Measurements from ENCODE around the gene FYN.

DNA sequence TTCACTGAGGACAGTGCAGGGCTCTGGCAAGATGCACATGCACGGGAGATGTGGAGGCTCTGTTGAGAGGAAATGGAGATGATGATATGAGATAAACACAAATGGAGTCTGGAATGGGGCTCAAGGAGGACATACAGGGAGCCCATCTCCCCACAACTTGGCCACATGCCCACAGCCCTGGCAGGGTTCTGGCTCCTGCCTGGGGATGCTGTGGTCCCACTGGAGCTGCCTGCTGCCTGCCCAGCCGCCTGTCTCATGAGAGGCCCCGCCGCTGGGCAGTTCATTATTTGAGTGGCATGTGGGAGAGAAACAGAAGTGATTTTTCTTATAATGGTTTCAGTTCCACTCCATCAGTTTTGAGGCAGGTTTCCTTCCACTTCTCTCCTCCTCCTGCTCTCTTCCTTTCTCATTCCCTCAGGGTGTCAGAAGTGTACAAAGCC, 134.0 kb downstream of the FYN start:
- TF ChIP-seq SRSF9 (IDR thresholded peaks at IDR 0.05; ENCODE audit: borderline replicate concordance, low read depth, low read length), result no peak
- TF ChIP-seq ZFP36 (IDR thresholded peaks at IDR 0.05; ENCODE audit: low read depth, low read length, partially characterized antibody), result no peak
- TF ChIP-seq, protein P1, sequence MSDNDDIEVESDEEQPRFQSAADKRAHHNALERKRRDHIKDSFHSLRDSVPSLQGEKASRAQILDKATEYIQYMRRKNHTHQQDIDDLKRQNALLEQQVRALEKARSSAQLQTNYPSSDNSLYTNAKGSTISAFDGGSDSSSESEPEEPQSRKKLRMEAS (CRISPR knock-in tag; IDR thresholded peaks at IDR 0.05), result no peak
- TF ChIP-seq, protein P2, sequence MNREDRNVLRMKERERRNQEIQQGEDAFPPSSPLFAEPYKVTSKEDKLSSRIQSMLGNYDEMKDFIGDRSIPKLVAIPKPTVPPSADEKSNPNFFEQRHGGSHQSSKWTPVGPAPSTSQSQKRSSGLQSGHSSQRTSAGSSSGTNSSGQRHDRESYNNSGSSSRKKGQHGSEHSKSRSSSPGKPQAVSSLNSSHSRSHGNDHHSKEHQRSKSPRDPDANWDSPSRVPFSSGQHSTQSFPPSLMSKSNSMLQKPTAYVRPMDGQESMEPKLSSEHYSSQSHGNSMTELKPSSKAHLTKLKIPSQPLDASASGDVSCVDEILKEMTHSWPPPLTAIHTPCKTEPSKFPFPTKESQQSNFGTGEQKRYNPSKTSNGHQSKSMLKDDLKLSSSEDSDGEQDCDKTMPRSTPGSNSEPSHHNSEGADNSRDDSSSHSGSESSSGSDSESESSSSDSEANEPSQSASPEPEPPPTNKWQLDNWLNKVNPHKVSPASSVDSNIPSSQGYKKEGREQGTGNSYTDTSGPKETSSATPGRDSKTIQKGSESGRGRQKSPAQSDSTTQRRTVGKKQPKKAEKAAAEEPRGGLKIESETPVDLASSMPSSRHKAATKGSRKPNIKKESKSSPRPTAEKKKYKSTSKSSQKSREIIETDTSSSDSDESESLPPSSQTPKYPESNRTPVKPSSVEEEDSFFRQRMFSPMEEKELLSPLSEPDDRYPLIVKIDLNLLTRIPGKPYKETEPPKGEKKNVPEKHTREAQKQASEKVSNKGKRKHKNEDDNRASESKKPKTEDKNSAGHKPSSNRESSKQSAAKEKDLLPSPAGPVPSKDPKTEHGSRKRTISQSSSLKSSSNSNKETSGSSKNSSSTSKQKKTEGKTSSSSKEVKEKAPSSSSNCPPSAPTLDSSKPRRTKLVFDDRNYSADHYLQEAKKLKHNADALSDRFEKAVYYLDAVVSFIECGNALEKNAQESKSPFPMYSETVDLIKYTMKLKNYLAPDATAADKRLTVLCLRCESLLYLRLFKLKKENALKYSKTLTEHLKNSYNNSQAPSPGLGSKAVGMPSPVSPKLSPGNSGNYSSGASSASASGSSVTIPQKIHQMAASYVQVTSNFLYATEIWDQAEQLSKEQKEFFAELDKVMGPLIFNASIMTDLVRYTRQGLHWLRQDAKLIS (CRISPR knock-in tag; IDR thresholded peaks at IDR 0.05), result no peak
- TF ChIP-seq SREBF1 (IDR thresholded peaks at IDR 0.05; ENCODE audit: borderline replicate concordance, low read depth, low read length), result no peak
- TF ChIP-seq, protein P3, sequence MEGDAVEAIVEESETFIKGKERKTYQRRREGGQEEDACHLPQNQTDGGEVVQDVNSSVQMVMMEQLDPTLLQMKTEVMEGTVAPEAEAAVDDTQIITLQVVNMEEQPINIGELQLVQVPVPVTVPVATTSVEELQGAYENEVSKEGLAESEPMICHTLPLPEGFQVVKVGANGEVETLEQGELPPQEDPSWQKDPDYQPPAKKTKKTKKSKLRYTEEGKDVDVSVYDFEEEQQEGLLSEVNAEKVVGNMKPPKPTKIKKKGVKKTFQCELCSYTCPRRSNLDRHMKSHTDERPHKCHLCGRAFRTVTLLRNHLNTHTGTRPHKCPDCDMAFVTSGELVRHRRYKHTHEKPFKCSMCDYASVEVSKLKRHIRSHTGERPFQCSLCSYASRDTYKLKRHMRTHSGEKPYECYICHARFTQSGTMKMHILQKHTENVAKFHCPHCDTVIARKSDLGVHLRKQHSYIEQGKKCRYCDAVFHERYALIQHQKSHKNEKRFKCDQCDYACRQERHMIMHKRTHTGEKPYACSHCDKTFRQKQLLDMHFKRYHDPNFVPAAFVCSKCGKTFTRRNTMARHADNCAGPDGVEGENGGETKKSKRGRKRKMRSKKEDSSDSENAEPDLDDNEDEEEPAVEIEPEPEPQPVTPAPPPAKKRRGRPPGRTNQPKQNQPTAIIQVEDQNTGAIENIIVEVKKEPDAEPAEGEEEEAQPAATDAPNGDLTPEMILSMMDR (IDR thresholded peaks at IDR 0.05 in 2 of 3, conservative IDR thresholded peaks at IDR 0.05 in 1 of 3; ENCODE audit: insufficient read depth in 2 of 3, low read depth in 1 of 3, low read length in 3 of 3), result no peak
- TF ChIP-seq TEAD4 (IDR thresholded peaks at IDR 0.05; ENCODE audit: low read length), result no peak
- no peak for TF ChIP-seq TEAD4 (CRISPR knock-in tag; IDR thresholded peaks at IDR 0.05; ENCODE audit: borderline replicate concordance)

Data from K562 (cell line).